ENCODE measurements around the gene LAMC3.

- TF ChIP-seq CTCF (IDR thresholded peaks at IDR 0.05) (no peak), EP300 (IDR thresholded peaks at IDR 0.05) (no peak), POLR2A (IDR thresholded peaks at IDR 0.05) (no peak), POLR2AphosphoS5 (IDR thresholded peaks at IDR 0.05) (no peak)
Measured at GRCh38 chr9:131020862-131021261, 11.9 kb downstream of the LAMC3 start.
